ENCODE results near the gene WBP2. TPM values are rescaled to one million over a fixed set of nuclear protein-coding genes. Genes with fewer than 3 reads are reported as not detected.

The WBP2 gene
- total and polyA plus RNA-seq, 12 donors, result 130 to 210 (median 173) TPM

GRCh38 chr17:75820094-75821080, 34.7 kb downstream of the WBP2 start:
- no peak overlapping the region for H3K27ac ChIP-seq
- intact Hi-C loops (cut with DNase I), result loop anchor here in 1 of 10 donors (10.0 kb wide), 1 partner anchor 46 kb away; a partner anchor contains a TSS
- 85 to 87% methylated on average over 21 of the region's 21 CpGs for WGBS, 2 donors
- no peak overlapping the region for H3K4me3 ChIP-seq
- no peaks in the 10 kb centered on the region for H3K9me3 ChIP-seq
- H3K36me3 ChIP-seq, result peaks cover 9 to 100% (median 73%) of the 10 kb centered on the region in 9 donors
- TF ChIP-seq CTCF (IDR thresholded peaks at IDR 0.05), result no peak
- DNase-seq, result no peak
- H3K27me3 ChIP-seq, result no peaks in the 10 kb centered on the region
- H3K4me1 ChIP-seq, result peaks cover 0 to 17% (median 0%) of the 10 kb centered on the region in 9 donors
- ATAC-seq, result no peak

DNA sequence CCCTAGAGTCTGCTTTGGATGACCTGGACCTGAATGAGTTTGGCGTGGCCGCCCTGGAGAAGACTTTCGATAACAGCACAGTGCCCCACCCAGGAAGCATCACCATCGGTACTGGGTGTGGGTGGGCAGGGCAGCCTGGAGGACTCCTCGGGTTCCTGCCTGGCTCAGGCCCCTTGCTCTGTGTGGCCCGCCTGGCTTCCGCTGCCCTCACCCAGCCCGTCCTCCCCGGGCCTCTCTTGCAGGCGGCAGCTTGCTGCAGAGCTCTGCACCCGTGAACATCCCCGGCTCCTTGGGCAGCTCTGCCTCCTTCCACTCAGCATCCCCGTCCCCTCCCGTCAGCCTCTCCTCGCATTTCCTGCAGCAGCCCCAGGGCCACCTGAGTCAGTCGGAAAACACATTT, 35.5 kb downstream of the WBP2 start:
- ATAC-seq (peak in 1 of 8 donors; percentile 9), DNase-seq (no peak)
- intact Hi-C loops (cut with DNase I), result loop anchor here in 1 of 10 donors (10.0 kb wide), 1 partner anchor 45 kb away; a partner anchor contains a TSS
- WGBS, 2 donors, result 84 to 91% methylated on average over 16 of the region's 16 CpGs
- H3K4me1 ChIP-seq, result peaks cover 0 to 15% (median 0%) of the 10 kb centered on the region in 9 donors
- no peaks in the 10 kb centered on the region for H3K27me3 ChIP-seq
- H3K9me3 ChIP-seq, result no peaks in the 10 kb centered on the region
- H3K4me3 ChIP-seq, result no peak overlapping the region
- no peak overlapping the region for H3K27ac ChIP-seq
- TF ChIP-seq CTCF (IDR thresholded peaks at IDR 0.05), result no peak
- peaks cover 9 to 100% (median 75%) of the 10 kb centered on the region in 9 donors for H3K36me3 ChIP-seq

GRCh38 chr17:75819116-75819515, 36.0 kb downstream of the WBP2 start:
- 90 to 95% methylated on average over 7 of the region's 7 CpGs for WGBS, 2 donors
- H3K4me3 ChIP-seq, result no peak overlapping the region
- intact Hi-C loops (cut with DNase I), result no loop called here
- ATAC-seq (no peak), DNase-seq (no peak)
- no peak for TF ChIP-seq CTCF (IDR thresholded peaks at IDR 0.05)
- no peaks in the 10 kb centered on the region for H3K9me3 ChIP-seq
- peaks cover 9 to 100% (median 73%) of the 10 kb centered on the region in 9 donors for H3K36me3 ChIP-seq
- peaks cover 0 to 12% (median 0%) of the 10 kb centered on the region in 9 donors for H3K4me1 ChIP-seq
- H3K27me3 ChIP-seq, result no peaks in the 10 kb centered on the region
- no peak overlapping the region for H3K27ac ChIP-seq

DNA sequence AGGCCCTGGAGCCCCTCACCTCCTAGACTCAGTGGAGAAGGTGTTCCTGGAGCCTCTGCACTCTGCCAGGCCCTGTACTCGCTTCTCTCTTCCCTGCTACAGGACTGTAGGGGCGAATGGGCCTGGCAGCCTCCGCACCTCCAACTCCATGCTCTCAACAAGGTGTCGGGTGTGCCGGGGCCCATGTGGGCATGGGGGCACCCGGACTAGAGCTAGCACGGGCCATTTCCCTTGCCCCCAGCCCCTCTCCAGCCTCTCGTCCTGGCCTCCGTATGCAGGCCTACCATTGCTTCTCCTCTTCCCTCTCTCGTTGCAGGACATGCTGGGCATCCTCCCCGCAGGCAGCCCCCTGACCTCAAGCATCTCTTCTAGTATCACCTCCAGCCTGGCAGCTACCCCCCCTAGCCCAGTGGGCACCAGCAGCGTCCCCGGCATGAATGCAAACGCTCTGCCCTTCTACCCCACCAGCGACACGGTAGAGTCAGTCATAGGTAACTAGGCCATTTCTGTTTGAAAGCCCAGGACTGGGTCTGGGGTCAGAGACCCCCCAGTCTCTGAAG, 36.7 kb downstream of the WBP2 start:
- TF ChIP-seq CTCF (IDR thresholded peaks at IDR 0.05), result no peak
- Histone ChIP-seq H3K36me3 (peaks cover 6 to 100% (median 66%) of the 10 kb centered on the region in 9 donors), H3K4me3 (no peak overlapping the region), H3K4me1 (peaks cover 0 to 12% (median 0%) of the 10 kb centered on the region in 9 donors), H3K27me3 (no peaks in the 10 kb centered on the region), H3K27ac (no peak overlapping the region), H3K9me3 (no peaks in the 10 kb centered on the region)
- WGBS, 2 donors, result 94% methylated on average over 16 of the region's 16 CpGs
- intact Hi-C loops (cut with DNase I), result no loop called here
- ATAC-seq, result no peak
- DNase-seq, result no peak

Data from heart right ventricle (tissue), 16 donors.